SK-N-MC (cell line): Measurements from ENCODE around the gene COBL.
"Not testable (repeated sequence)": the region's sequence is repeated elsewhere in the genome, so short reads cannot be mapped to it uniquely, and the experiment has no call there.

ENCODE experiments used
- DNase-seq: peaks from one replicate; pipeline ENCODE4 v3.0.0-alpha.2; 2011; ENCODE audit warnings: low read depth, low spot score
- H3K27ac ChIP-seq: fragments of 200-600 bp; sonication (generic); 2 replicates; pipeline ENCODE4 v1.5.1; 2016; ENCODE audit warnings: mixed run types
- H3K36me3 ChIP-seq: fragments of 200-600 bp; sonication (generic); 2 replicates; pipeline ENCODE4 v1.6.1; 2017; ENCODE audit warnings: antibody characterized with exemption, low read length, mixed read lengths; ENCODE audit not compliant: insufficient read depth
- H3K4me3 ChIP-seq: fragments of 200-600 bp; sonication (generic); 2 replicates; pipeline ENCODE4 v1.5.1; 2016
- H3K9ac ChIP-seq: fragments of 200-600 bp; sonication (generic); 2 replicates; pipeline ENCODE4 v1.8.0; 2017; ENCODE audit warnings: mixed run types, mixed read lengths; ENCODE audit not compliant: insufficient read length
- H3K9me3 ChIP-seq: fragments of 200-600 bp; sonication (generic); 2 replicates; pipeline ENCODE4 v1.6.1; 2017; ENCODE audit warnings: low read depth, mild to moderate bottlenecking, antibody characterized with exemption, low read length, moderate library complexity, mixed read lengths
- EZH2 ChIP-seq: fragments of 200-600 bp; sonication (generic); IDR thresholded peaks from one replicate; pipeline ENCODE4 v1.6.1; 2017; ENCODE audit warnings: antibody characterized with exemption
- FOXP2 ChIP-seq: optimal IDR thresholded peaks from 2 replicates; pipeline ENCODE3; 2011; ENCODE audit warnings: mild to moderate bottlenecking, moderate library complexity; ENCODE audit not compliant: insufficient read depth; ENCODE audit errors: extremely low read length, control extremely low read depth
- POLR2AphosphoS5 ChIP-seq: IDR thresholded peaks from 2 replicates; pipeline ENCODE4 v1.6.1; 2012; ENCODE audit warnings: mild to moderate bottlenecking, low read depth, low read length, borderline replicate concordance

Gene COBL

GRCh38 chr7:51214098-51214497 lies 102.5 kb downstream of the COBL start:
- Histone ChIP-seq H3K4me3 (no peak overlapping the region), H3K27ac (no peak overlapping the region), H3K9ac (no peak overlapping the region), H3K9me3 (no peaks in the 10 kb centered on the region), H3K36me3 (no peaks in the 10 kb centered on the region)
- no peak for DNase-seq
- TF ChIP-seq POLR2AphosphoS5 (no peak), EZH2 (no peak), FOXP2 (no peak)

- TF ChIP-seq EZH2, result no peak
- TF ChIP-seq FOXP2, result no peak
- no peak for TF ChIP-seq POLR2AphosphoS5
- Histone ChIP-seq H3K9me3 (no peaks in the 10 kb centered on the region), H3K27ac (no peak overlapping the region), H3K9ac (no peak overlapping the region), H3K36me3 (no peaks in the 10 kb centered on the region), H3K4me3 (no peak overlapping the region)
- no peak for DNase-seq
Measured at GRCh38 chr7:51213618-51214017, 103.0 kb downstream of the COBL start.

- no peak for DNase-seq
- Histone ChIP-seq H3K9me3 (no peaks in the 10 kb centered on the region), H3K27ac (no peak overlapping the region), H3K4me3 (no peak overlapping the region), H3K9ac (no peak overlapping the region), H3K36me3 (no peaks in the 10 kb centered on the region)
- TF ChIP-seq EZH2 (no peak), POLR2AphosphoS5 (no peak), FOXP2 (no peak)
Measured at GRCh38 chr7:51210766-51211165, 105.8 kb downstream of the COBL start.

GRCh38 chr7:51209426-51209825 lies 107.2 kb downstream of the COBL start:
- no peak overlapping the region for H3K4me3 ChIP-seq
- DNase-seq, result no peak
- no peaks in the 10 kb centered on the region for H3K9me3 ChIP-seq
- H3K27ac ChIP-seq, result no peak overlapping the region
- no peak for TF ChIP-seq FOXP2
- TF ChIP-seq POLR2AphosphoS5, result no peak
- no peak for TF ChIP-seq EZH2
- no peaks in the 10 kb centered on the region for H3K36me3 ChIP-seq
- H3K9ac ChIP-seq, result no peak overlapping the region

- not testable (repeated sequence) for DNase-seq, H3K9me3 ChIP-seq, H3K4me3 ChIP-seq, H3K9ac ChIP-seq, H3K27ac ChIP-seq, H3K36me3 ChIP-seq
Measured at GRCh38 chr7:51208125-51208524, 108.5 kb downstream of the COBL start.

- H3K36me3 ChIP-seq, result no peaks in the 10 kb centered on the region
Measured at GRCh38 chr7:51198654-51199053, 118.0 kb downstream of the COBL start.

GRCh38 chr7:51190969-51191368 lies 125.6 kb downstream of the COBL start:
- H3K27ac ChIP-seq, result no peak overlapping the region
- H3K9ac ChIP-seq, result no peak overlapping the region
- H3K4me3 ChIP-seq, result no peak overlapping the region
- TF ChIP-seq FOXP2, result no peak
- no peak for TF ChIP-seq EZH2
- no peak for TF ChIP-seq POLR2AphosphoS5
- DNase-seq, result no peak
- no peaks in the 10 kb centered on the region for H3K9me3 ChIP-seq
- H3K36me3 ChIP-seq, result no peaks in the 10 kb centered on the region

More at GRCh38 chr7:51198654-51199053, 118.0 kb downstream of the COBL start:
- H3K9ac ChIP-seq, result no peak overlapping the region
- H3K4me3 ChIP-seq, result no peak overlapping the region
- DNase-seq, result no peak
- no peak overlapping the region for H3K27ac ChIP-seq
- H3K9me3 ChIP-seq, result no peaks in the 10 kb centered on the region
- TF ChIP-seq POLR2AphosphoS5, result no peak
- no peak for TF ChIP-seq FOXP2
- TF ChIP-seq EZH2, result no peak

GRCh38 chr7:51189777-51190176 lies 126.8 kb downstream of the COBL start:
- Histone ChIP-seq H3K4me3 (no peak overlapping the region), H3K9ac (no peak overlapping the region), H3K27ac (no peak overlapping the region), H3K9me3 (no peaks in the 10 kb centered on the region), H3K36me3 (no peaks in the 10 kb centered on the region)
- TF ChIP-seq POLR2AphosphoS5, result no peak
- TF ChIP-seq EZH2, result no peak
- TF ChIP-seq FOXP2, result no peak
- no peak for DNase-seq

- H3K27ac ChIP-seq, result no peak overlapping the region
- no peak for DNase-seq
- no peak overlapping the region for H3K4me3 ChIP-seq
- H3K9ac ChIP-seq, result no peak overlapping the region
- no peaks in the 10 kb centered on the region for H3K9me3 ChIP-seq
- no peaks in the 10 kb centered on the region for H3K36me3 ChIP-seq
- TF ChIP-seq POLR2AphosphoS5, result no peak
- no peak for TF ChIP-seq FOXP2
- no peak for TF ChIP-seq EZH2
Measured at GRCh38 chr7:51188987-51189386, 127.6 kb downstream of the COBL start.

GRCh38 chr7:51187941-51188340 lies 128.7 kb downstream of the COBL start:
- no peak overlapping the region for H3K9ac ChIP-seq
- no peak overlapping the region for H3K4me3 ChIP-seq
- TF ChIP-seq FOXP2 (no peak), EZH2 (no peak), POLR2AphosphoS5 (no peak)
- no peaks in the 10 kb centered on the region for H3K9me3 ChIP-seq
- H3K27ac ChIP-seq, result no peak overlapping the region
- no peak for DNase-seq
- no peaks in the 10 kb centered on the region for H3K36me3 ChIP-seq
